GM12801 (cell line): Measurements from ENCODE around the gene TAOK3.

Experiments
- TF ChIP-seq, protein P1 (sequence below): IDR thresholded peaks from one replicate; pipeline ENCODE4 v1.5.1; 2011; ENCODE audit warnings: control low read depth; ENCODE audit not compliant: insufficient read length; ENCODE audit errors: extremely low read depth

TAOK3 gene

DNA sequence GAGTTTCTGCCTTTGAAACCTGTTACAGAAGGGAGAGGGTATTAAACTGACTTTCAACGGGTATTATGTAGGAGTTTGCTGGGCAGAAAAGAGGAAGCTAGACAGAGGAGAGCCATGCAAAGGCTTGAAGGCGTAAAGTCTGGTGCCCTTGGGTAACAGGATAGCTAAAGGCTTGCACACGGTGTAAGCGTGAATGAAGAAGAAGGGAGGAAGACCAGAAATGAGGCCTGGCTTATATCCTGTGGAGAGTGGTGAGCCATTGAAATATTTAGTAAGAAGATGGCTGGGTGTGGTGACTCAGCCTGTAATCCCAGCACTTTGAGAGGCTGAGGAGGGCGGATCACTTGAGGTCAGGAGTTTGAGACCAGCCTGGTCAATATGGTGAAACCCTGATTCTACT, 26.2 kb upstream of the TAOK3 start:
- TF ChIP-seq, protein P1, sequence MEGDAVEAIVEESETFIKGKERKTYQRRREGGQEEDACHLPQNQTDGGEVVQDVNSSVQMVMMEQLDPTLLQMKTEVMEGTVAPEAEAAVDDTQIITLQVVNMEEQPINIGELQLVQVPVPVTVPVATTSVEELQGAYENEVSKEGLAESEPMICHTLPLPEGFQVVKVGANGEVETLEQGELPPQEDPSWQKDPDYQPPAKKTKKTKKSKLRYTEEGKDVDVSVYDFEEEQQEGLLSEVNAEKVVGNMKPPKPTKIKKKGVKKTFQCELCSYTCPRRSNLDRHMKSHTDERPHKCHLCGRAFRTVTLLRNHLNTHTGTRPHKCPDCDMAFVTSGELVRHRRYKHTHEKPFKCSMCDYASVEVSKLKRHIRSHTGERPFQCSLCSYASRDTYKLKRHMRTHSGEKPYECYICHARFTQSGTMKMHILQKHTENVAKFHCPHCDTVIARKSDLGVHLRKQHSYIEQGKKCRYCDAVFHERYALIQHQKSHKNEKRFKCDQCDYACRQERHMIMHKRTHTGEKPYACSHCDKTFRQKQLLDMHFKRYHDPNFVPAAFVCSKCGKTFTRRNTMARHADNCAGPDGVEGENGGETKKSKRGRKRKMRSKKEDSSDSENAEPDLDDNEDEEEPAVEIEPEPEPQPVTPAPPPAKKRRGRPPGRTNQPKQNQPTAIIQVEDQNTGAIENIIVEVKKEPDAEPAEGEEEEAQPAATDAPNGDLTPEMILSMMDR = no peak

DNA sequence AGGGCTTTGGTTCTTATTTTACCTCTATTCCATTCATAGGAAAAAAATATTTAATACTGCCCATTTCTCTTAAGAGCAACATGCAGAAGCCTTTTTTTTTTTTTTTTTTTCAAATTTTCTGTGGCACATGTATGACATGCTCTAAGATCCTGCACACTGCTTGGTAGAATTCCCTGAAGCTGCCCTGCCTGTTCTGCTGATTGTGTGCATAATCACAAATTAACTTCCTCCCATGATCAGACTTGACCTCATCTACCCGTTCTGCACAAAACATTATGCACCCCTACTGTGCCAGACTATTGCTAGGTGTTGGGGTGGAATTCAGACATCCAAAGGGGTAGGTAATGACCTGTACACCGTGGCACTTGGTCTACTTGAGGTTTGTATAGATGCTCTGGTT, 25.8 kb upstream of the TAOK3 start:
- TF ChIP-seq, protein P1 = no peak

DNA sequence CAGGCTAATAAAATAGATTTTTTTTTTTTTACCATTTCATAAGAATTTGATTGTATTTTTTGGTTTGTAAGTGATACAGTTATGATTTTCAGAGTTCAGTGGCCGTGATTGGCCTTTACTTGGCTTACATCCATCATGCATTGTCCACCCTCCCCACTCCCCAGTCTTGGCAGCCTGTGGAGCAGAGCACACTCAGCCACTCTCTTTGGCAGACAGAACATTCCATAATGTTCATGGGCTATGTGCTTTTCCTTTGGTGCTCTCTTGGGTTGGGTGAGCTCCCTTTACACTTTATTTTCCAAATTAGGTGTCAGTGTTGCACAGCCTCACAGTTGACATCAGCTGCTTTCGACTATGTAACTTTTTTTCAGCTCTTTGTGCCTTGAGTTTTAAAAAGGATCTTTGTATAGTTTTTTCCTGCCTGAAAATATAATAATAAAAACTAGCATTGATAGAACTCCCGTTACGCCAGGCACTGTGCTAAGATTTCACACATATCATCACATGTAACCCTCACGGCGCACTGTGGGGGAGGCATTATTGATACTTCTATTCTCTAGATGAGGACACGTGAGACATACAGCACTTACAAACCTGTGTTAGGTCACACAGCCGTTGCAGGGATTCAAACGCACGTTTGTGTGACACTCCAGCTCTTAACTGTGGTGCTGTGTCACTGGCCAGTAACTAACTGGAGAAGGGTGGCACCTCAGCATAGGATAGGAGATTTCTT, 25.2 kb upstream of the TAOK3 start:
- TF ChIP-seq, protein P1 = no peak

DNA sequence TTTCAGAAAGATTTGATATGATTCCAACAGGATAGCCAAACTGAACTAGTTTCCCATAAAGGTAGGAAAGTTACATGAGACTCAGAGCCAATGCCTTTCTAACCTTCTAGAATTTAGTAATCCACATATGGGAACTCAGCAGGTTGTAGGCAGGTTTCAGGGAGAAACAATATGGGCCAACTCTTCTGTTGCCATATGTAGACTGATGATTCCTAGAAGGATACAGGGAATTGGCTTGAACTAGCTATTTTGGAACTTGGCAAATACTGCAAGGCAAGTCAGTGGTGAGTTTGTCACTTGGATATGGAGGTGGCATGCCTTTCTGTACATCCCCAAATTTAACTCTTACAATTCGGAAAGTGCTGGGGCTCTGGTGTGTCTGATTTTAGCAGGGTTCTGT, 19.1 kb upstream of the TAOK3 start:
- TF ChIP-seq, protein P1 = no peak

DNA sequence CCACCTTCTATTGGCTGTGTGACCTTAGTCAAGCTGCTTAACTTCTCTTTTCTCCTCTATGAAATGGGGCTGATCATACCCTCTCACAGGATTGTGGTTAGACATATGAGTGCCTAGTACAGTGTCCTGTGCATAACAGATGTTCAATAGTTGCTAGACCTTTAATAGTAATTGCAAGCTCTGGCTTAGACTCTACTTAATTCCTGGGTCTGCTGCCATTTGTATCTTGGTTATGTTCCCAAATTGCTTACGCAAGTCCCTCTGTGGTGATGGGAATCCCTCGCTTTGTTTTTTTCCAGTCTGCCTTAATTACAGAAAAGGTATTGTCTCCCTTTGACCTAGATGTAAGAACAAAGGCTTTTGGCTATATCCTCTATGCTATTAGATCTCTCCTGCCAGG, 18.7 kb upstream of the TAOK3 start:
- TF ChIP-seq, protein P1 = no peak

DNA sequence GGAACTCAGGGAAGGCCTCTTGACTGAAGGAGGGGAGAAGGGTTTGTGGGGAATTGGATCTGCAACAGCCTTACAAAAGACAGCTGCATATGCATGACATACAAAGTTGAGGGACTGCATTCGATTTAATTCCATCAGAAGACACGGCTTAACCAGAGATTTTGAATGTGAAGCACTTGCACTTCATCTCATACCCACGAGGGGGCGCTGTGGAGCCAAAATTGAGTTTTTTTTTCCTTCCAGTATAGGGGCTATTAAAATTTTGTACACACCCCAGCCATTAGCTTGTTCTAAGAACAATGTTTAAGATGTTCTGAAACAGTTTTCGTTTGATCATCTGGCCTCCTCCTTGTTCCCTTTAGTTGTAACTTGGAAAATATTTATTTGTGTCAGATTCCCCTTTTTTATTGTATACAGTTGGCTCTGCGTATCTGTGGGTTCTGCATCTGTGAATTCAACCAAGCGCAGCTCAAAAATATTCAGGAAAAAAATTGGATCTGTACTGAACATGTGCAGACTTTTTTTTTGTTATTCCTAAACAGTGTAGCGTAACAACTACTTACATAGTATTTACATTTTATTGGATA, 5.3 kb upstream of the TAOK3 start:
- TF ChIP-seq, protein P1 = no peak

DNA sequence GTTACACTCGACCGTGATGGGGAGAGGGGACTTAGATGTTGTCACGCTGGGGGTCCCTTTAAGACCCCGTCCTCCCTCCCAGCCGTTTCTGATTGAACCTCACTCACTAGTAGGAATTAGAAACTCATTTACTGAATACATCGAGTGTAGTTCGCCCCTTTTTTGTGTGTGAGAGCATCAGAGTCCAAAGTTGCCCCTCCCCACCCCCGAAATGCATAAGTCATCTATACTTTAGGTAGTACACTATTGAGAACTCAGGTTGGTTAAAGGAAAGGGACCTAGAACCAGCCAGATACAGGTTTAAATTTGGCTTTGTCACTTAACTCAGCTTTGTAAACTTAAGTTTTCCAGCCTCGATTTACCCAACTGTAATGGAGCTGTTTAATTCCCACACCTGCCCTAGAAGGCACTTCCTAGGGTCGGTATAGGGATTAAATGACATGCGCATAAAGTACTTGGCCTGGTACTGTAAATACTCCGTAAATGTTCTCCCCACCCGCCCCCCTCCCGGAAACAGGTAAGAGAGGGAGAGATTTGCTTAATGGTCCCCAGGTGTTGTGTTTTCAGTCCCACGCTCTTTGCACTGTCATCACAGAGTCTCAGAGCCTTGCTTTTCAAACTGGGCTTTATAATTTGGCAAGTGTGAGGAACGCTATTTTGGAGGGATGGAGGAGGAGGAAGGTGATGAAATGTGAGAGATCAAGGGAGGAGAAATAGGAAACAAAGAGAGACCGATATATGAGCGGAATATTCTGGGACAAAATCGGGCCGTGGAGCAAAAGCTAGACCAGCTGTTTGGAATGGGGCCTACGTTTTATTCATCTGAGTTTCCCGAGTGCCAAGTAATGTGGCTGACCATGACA, 4.5 kb upstream of the TAOK3 start:
- TF ChIP-seq, protein P1 = no peak
